HEK293T (cell line): ENCODE measurements around the gene CDK13.

ENCODE experiments used
- CTCF ChIA-PET: fragments of 350-600 bp; formaldehyde crosslinking; extraction: SDS; loops from one replicate; lab custom pipeline; 2021; ENCODE audit warnings: antibody characterized with exemption, inconsistent platforms; lab: Yijun Ruan, JAX
- POLR2A ChIA-PET: fragments of 350-600 bp; formaldehyde crosslinking; extraction: SDS; loops from one replicate; lab custom pipeline; 2020; ENCODE audit warnings: antibody characterized with exemption, inconsistent platforms; lab: Yijun Ruan, JAX
- DNase-seq: peaks from one replicate; pipeline ENCODE4 v3.0.0; 2012; ENCODE audit warnings: mixed read lengths; ENCODE audit errors: extremely low spot score
- ARNT ChIP-seq: fragments of 450-650 bp; IDR thresholded peaks from 2 replicates; pipeline ENCODE4 v1.6.1; 2017; ENCODE audit warnings: mild to moderate bottlenecking
- BHLHE40 ChIP-seq: fragments of 450-650 bp; IDR thresholded peaks from 2 replicates; pipeline ENCODE4 v1.6.1; 2016; ENCODE audit warnings: mild to moderate bottlenecking, moderate library complexity, borderline replicate concordance
- CTBP1 ChIP-seq: fragments of 450-650 bp; IDR thresholded peaks from 2 replicates; pipeline ENCODE4 v1.6.1; 2016; ENCODE audit warnings: borderline replicate concordance
- ELF4 ChIP-seq: fragments of 450-650 bp; IDR thresholded peaks from 2 replicates; pipeline ENCODE4 v1.6.1; 2017; ENCODE audit warnings: antibody characterized with exemption
- FOXA1 ChIP-seq: fragments of 450-650 bp; IDR thresholded peaks from 2 replicates; pipeline ENCODE4 v1.6.1; 2016; ENCODE audit warnings: mild to moderate bottlenecking
- FOXK2 ChIP-seq: fragments of 450-650 bp; IDR thresholded peaks from 2 replicates; pipeline ENCODE4 v1.6.1; 2016; ENCODE audit warnings: mild to moderate bottlenecking
- FOXM1 ChIP-seq: fragments of 450-650 bp; IDR thresholded peaks from 2 replicates; pipeline ENCODE4 v1.6.1; 2017; ENCODE audit warnings: mild to moderate bottlenecking, borderline replicate concordance
- HDGF ChIP-seq: fragments of 450-650 bp; IDR thresholded peaks from 2 replicates; pipeline ENCODE4 v1.6.1; 2017; ENCODE audit warnings: antibody characterized with exemption, borderline replicate concordance
- L3MBTL2 ChIP-seq: fragments of 450-650 bp; conservative IDR thresholded peaks from 2 replicates; pipeline ENCODE4 v1.6.1; 2016; ENCODE audit warnings: mild to moderate bottlenecking
- LEF1 ChIP-seq: fragments of 450-650 bp; IDR thresholded peaks from 2 replicates; pipeline ENCODE4 v1.6.1; 2017; ENCODE audit warnings: mild to moderate bottlenecking, borderline replicate concordance
- NFRKB ChIP-seq: fragments of 450-650 bp; IDR thresholded peaks from 2 replicates; pipeline ENCODE4 v1.6.1; 2016; ENCODE audit warnings: mild to moderate bottlenecking, moderate library complexity
- PKNOX1 ChIP-seq: fragments of 450-650 bp; IDR thresholded peaks from 2 replicates; pipeline ENCODE4 v1.6.1; 2016
- SP1 ChIP-seq: fragments of 450-650 bp; IDR thresholded peaks from 2 replicates; pipeline ENCODE4 v1.6.1; 2017
- SUZ12 ChIP-seq: fragments of 450-650 bp; IDR thresholded peaks from 2 replicates; pipeline ENCODE4 v1.6.1; 2016; ENCODE audit warnings: mild to moderate bottlenecking
- TARDBP ChIP-seq: fragments of 450-650 bp; IDR thresholded peaks from 2 replicates; pipeline ENCODE4 v1.6.1; 2016
- ZNF384 ChIP-seq: fragments of 450-650 bp; IDR thresholded peaks from 2 replicates; pipeline ENCODE4 v1.6.1; 2016

The CDK13 gene

GRCh38 chr7:39967406-39968161 is 17.5 kb downstream of the CDK13 start:
- CTCF ChIA-PET: no interaction called here
- DNase-seq: no peak
- POLR2A ChIA-PET: interaction anchor here (0.6 kb wide), 1 partner anchor 12 kb away, joined by 3 read pairs; no protein-coding TSS in a partner anchor
- no peak for TF ChIP-seq HDGF
- TF ChIP-seq FOXK2: no peak
- no peak for TF ChIP-seq TARDBP
- TF ChIP-seq FOXA1: no peak
- TF ChIP-seq PKNOX1: no peak
- no peak for TF ChIP-seq SUZ12
- no peak for TF ChIP-seq FOXM1
- no peak for TF ChIP-seq L3MBTL2
- no peak for TF ChIP-seq ARNT
- no peak for TF ChIP-seq CTBP1
- TF ChIP-seq BHLHE40: no peak
- no peak for TF ChIP-seq ELF4
- TF ChIP-seq ZNF384: no peak
- TF ChIP-seq LEF1: no peak
- no peak for TF ChIP-seq NFRKB
- TF ChIP-seq SP1: no peak

GRCh38 chr7:39969431-39969830 is 19.4 kb downstream of the CDK13 start:
- TF ChIP-seq SP1 (no peak), ZNF384 (no peak), NFRKB (no peak), HDGF (no peak), FOXK2 (no peak), TARDBP (no peak), ARNT (no peak), FOXA1 (no peak), FOXM1 (no peak), CTBP1 (no peak), ELF4 (no peak), SUZ12 (no peak), PKNOX1 (no peak), BHLHE40 (no peak), L3MBTL2 (no peak), LEF1 (no peak)
- ChIA-PET CTCF (interaction anchor here (1.2 kb wide), 1 partner anchor 18 kb away, joined by 3 read pairs; no protein-coding TSS in a partner anchor), POLR2A (no interaction called here)
- DNase-seq: no peak

GRCh38 chr7:39971924-39972323 is 21.9 kb downstream of the CDK13 start:
- POLR2A ChIA-PET: no interaction called here
- CTCF ChIA-PET: no interaction called here
- DNase-seq: no peak
- TF ChIP-seq SP1 (no peak), FOXA1 (no peak), L3MBTL2 (no peak), PKNOX1 (no peak), ZNF384 (no peak)

- CTCF ChIA-PET: no interaction called here
- TF ChIP-seq HDGF (no peak), CTBP1 (no peak), SP1 (no peak), FOXM1 (no peak), TARDBP (no peak), NFRKB (no peak), ELF4 (no peak)
- DNase-seq: no peak
- POLR2A ChIA-PET: no interaction called here
Measured at GRCh38 chr7:39973801-39974200, 23.7 kb downstream of the CDK13 start.

- ChIA-PET POLR2A (interaction anchor here (0.9 kb wide), 1 partner anchor 22 kb away, joined by 3 read pairs; no protein-coding TSS in a partner anchor), CTCF (interaction anchor here (0.5 kb wide), 1 partner anchor 82 kb away, joined by 3 read pairs; no protein-coding TSS in a partner anchor)
- no peak for DNase-seq
- TF ChIP-seq HDGF (no peak), FOXM1 (no peak), NFRKB (no peak), SP1 (no peak), SUZ12 (no peak), ZNF384 (no peak), ARNT (no peak), TARDBP (no peak), CTBP1 (no peak), L3MBTL2 (no peak), FOXK2 (no peak), PKNOX1 (no peak), FOXA1 (no peak), BHLHE40 (no peak), ELF4 (no peak), LEF1 (no peak)
Measured at GRCh38 chr7:39978230-39978934, 28.3 kb downstream of the CDK13 start.
